ENCODE data around the gene NEK8. TPM values are rescaled to one million over a fixed set of nuclear protein-coding genes. Genes with fewer than 3 reads are reported as not detected.
A peak's percentile ranks its signal among the peaks of the same experiment; 100 is the strongest.

NEK8 gene
- total and polyA plus RNA-seq, 10 donors = 7.3 to 17.6 (median 12.1) TPM

DNA sequence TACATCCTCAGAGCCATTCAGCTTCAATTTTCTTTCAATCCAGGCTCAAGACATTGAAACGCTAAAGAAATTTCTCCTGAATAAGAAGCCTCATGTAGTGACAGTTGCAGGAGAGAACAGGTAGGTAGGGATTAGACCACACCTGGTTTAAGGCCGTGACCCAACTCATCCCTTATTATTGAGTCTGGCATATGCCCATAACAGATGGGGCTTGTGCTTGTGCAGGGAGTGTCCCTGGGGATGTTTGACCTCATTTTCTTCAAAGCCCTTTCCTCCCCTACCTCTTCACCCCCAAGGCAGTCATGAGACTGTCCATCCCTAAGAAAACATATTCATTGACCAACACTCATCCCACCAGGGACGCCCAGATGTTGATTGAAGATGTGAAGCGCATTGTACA, 42.3 kb upstream of the NEK8 start:
- Histone ChIP-seq H3K27me3 (replicated peaks in 1 of 7) (no peaks in the 10 kb centered on the region), H3K4me1 (no peaks in the 10 kb centered on the region), H3K9me3 (no peaks in the 10 kb centered on the region), H3K27ac (no peak overlapping the region), H3K36me3 (peaks cover 32 to 100% (median 100%) of the 10 kb centered on the region in 6 donors), H3K4me3 (no peak overlapping the region)
- TF ChIP-seq POLR2AphosphoS5 (IDR thresholded peaks at IDR 0.05) (no peak), POLR2A (IDR thresholded peaks at IDR 0.05) (no peak), CTCF (IDR thresholded peaks at IDR 0.05 in 8 of 11, conservative IDR thresholded peaks at IDR 0.05 in 3 of 11) (no peak)
- WGBS, 5 donors = 85 to 96% (median 95%) methylated on average over 4 of the region's 4 CpGs
- intact Hi-C loops (cut with DNase I; ENCODE audit: low total_unique reads) = no loop called here
- no peak for DNase-seq

- TF ChIP-seq CTCF (IDR thresholded peaks at IDR 0.05 in 8 of 11, conservative IDR thresholded peaks at IDR 0.05 in 3 of 11) (no peak), POLR2A (IDR thresholded peaks at IDR 0.05) (no peak), POLR2AphosphoS5 (IDR thresholded peaks at IDR 0.05) (no peak)
- Histone ChIP-seq H3K9me3 (no peaks in the 10 kb centered on the region), H3K36me3 (peaks cover 20 to 100% (median 100%) of the 10 kb centered on the region in 6 donors), H3K4me3 (no peak overlapping the region), H3K27ac (no peak overlapping the region), H3K27me3 (replicated peaks in 1 of 7) (no peaks in the 10 kb centered on the region), H3K4me1 (no peaks in the 10 kb centered on the region)
- DNase-seq = no peak
- intact Hi-C loops (cut with DNase I; ENCODE audit: low total_unique reads) = no loop called here
- WGBS, 5 donors = 93 to 99% (median 96%) methylated on average over 4 of the region's 4 CpGs
These were observed 40.1 kb upstream of the NEK8 start for GRCh38 chr17:28688481-28688880.

DNA sequence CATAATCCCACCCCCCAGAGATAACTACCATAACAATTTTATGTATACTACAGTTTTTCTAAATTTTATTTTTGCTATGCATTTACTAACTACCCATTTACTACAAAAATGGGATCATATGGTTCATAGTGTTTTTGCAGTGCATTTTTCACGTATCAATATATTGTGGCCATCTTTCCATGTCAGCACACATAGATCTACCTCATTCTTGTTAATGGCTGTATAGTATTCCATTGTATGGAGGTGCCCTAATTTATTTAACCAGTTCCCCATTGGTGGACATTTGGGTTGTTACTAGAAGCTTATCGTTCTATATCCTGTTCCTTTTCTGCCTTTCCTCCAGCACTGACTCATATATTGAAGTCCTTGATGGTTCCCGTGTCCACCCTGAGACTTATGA, 39.6 kb upstream of the NEK8 start:
- no peak overlapping the region for H3K4me3 ChIP-seq
- H3K9me3 ChIP-seq = no peaks in the 10 kb centered on the region
- intact Hi-C loops (cut with DNase I; ENCODE audit: low total_unique reads) = no loop called here
- H3K4me1 ChIP-seq = no peaks in the 10 kb centered on the region
- H3K36me3 ChIP-seq = peaks cover 17 to 100% (median 100%) of the 10 kb centered on the region in 6 donors
- H3K27me3 ChIP-seq (replicated peaks in 1 of 7) = no peaks in the 10 kb centered on the region
- WGBS, 5 donors = 94 to 100% (median 98%) methylated on average over 3 of the region's 3 CpGs
- DNase-seq = no peak
- TF ChIP-seq POLR2AphosphoS5 (IDR thresholded peaks at IDR 0.05) (no peak), POLR2A (IDR thresholded peaks at IDR 0.05) (no peak), CTCF (IDR thresholded peaks at IDR 0.05 in 8 of 11, conservative IDR thresholded peaks at IDR 0.05 in 3 of 11) (no peak)
- H3K27ac ChIP-seq = no peak overlapping the region

DNA sequence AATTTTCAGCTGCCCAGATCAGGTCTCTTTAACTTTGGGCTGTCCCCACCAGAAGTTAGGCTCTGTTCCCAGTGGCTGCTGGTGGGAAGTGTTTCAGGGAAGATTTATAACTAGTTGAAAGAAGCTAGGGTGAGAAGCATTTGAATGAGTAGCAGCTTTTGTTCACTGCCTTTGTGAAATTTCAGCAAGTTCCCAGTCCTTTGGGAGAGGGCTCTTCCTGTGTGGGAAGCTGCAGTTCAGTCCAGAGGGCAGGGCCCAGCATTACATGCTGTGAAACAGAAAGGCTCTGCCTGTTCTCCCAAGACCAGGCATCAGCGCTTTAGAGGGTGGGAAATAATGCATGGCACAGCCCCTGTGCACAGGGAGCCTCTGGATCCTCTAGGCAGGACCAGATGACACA, 34.7 kb upstream of the NEK8 start:
- Histone ChIP-seq H3K9me3 (no peaks in the 10 kb centered on the region), H3K4me1 (no peaks in the 10 kb centered on the region), H3K4me3 (no peak overlapping the region), H3K27ac (no peak overlapping the region), H3K27me3 (replicated peaks in 1 of 7) (no peaks in the 10 kb centered on the region), H3K36me3 (peaks cover 15 to 100% (median 99%) of the 10 kb centered on the region in 6 donors)
- intact Hi-C loops (cut with DNase I; ENCODE audit: low total_unique reads) = no loop called here
- DNase-seq = peak; percentile 7
- no peak for TF ChIP-seq POLR2AphosphoS5 (IDR thresholded peaks at IDR 0.05)
- no peak for TF ChIP-seq CTCF (IDR thresholded peaks at IDR 0.05 in 8 of 11, conservative IDR thresholded peaks at IDR 0.05 in 3 of 11)
- no peak for TF ChIP-seq POLR2A (IDR thresholded peaks at IDR 0.05)
- 58 to 96% (median 91%) methylated on average over 1 of the region's 1 CpG for WGBS, 5 donors
